Pons (tissue), 1 donor: ENCODE measurements around the gene UTS2B.

Source experiments
- DNase-seq: peaks from one replicate; pipeline ENCODE4 v3.0.0-alpha.2; 2016; ENCODE audit warnings: low spot score

The UTS2B gene

DNA sequence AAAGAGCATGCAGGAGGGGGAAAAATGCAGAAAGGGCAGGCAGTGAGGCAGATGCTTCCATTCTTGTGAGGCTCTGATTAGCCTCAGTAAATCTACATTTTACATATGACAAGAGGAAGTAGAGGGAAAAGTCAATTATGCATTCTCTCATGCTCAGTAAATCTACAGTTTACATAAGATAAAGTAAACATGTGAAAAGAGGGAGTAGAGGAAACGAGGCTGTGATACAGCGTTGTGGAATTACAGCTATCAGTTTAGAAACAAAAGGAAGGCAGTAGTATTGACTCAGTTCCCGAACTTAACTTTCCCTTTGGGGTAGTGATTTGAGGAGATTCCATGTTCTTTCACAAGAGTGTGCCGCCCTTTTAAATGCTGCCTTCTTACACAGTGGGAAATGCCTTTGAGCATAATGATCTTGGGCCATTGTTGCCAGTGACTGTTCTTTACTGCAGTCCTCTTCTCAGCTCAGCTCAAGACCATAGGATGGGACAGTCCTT, 92.0 kb downstream of the UTS2B start:
- no peak for DNase-seq

DNA sequence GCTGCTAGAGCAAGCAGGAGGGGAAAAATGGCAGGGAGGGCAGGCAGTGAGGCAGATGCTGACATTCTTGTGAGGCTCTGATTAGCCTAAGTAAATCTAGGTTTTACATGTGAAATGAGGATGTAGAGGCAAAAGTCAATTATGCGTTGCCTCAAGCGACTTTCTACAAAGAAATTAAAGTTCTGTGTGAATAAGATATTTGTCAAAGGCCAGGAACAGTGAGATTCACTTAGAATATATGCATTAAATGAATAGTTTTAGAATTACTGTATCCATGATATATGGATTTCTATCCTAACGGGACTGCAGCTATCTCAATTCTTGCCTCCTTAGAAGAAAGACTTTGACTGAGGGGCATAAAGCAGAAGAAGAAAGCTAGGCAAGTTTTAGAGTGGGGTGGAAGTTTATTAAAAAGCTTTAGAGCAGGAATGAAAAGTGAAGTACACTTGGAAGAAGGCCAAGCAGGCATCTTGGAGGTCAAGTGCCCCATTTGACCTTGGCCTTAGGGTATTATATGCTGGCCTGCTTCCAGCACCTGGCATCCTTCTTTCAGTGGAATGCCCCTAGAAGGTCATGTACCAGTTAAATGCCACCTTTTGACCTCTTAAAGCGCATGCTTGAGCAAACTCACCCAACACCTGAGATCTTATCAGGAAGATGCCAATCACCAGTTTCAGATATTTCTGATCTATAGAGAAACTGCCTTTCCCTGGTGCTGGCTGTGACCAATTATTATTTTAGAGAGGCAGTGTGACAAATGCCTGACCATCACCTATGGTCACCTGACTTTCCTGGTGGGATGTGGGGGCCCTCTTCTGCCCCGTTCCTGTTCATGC, 93.1 kb downstream of the UTS2B start:
- no peak for DNase-seq

DNA sequence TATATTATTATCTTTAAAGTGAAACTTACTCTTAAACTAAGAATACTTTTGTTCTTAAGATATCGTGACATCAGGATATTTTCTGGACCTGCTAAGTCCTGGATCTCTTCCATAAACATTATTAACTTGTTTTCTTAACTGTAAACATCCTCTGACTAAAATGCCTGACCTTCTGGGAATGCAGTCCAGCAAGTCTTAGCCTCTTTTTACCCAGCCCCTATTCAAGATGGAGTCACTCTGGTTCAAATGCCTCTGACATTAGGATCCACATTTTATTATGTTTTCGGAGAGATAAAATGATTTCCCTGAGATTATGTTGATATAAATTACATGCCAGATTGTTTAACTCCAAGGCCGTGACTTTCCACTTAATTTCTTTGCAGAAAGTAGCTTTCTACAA, 93.7 kb downstream of the UTS2B start:
- no peak for DNase-seq

DNA sequence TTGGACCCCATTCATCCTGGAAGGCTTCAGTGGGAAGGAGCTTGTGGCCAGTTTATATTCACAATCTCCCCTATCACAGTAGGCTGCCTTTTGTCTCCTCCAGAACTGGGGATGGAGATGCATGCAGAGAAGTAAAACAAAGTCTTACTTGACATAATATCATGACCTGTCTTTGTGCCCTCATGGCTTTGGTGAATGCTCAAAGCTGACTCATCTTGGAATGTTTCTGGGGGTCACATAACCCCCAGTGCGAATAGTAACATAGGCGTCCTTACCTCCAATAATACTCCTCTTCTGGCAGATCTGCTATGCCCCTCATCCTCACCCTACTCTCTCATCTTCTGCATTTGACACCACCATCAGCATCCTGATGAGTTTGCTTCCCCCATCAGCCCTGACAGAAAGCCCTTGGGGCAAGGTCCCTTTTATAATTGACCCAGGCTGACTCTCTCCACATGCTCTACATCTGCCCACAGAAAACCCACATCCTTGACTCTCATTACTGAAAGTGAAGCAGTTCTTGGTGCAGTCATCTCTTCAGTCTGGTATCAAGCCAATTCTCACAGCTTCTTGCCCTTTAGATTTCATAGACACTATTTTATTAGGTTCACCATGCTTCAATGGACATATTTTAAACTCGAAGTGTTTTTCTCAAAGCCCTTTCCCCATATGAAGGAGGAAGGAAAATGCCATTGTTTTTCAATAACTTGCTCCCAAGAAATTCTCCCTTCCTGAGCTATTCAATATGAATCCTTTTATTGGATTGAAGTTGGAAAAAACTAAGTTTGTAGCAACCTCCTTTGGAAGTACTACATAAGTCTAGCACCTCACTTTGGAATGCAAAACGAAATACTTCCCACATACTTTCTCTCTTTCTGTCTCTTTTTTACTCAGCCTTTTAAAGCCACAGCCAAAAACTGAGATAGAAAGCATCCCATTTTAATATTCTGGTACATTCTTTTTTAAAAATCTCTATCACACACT, 94.7 kb downstream of the UTS2B start:
- DNase-seq = no peak

DNA sequence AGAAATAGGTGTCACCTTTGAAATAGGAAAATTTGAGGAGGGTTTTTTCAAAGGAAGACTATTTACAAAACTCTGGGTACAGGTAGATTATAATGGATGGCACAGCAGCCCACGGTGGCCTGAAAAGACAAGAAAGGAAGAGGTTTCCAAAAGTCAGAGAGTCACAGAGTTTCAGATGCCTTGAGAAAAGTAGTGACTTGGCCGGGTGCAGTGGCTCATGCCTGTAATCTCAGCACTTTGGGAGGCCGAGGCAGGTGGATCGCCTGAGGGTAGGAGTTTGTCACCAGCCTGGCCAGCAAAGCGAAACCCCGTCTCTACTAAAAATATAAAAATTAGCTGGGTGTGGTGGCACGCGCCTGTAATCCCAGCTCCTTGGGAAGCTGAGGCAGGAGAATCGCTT, 96.1 kb downstream of the UTS2B start:
- no peak for DNase-seq

DNA sequence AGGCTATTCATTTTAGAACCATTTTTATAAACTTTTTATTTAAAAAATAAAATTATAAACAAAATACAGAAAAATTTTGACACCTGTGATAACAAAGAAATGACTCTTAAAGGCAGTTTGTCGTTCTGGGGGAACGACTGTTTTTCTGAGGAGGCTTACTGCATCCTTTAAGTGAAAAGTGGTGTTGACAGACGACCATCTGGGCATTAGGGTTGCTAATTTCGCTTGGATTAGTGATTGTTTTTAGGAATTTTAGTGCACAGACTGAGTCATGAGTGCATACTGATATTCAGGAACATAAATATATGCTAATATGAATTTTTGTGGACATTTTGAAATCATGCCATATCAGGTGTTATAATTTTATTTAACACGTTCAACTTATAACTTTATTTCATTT, 102.8 kb downstream of the UTS2B start:
- no peak for DNase-seq

DNA sequence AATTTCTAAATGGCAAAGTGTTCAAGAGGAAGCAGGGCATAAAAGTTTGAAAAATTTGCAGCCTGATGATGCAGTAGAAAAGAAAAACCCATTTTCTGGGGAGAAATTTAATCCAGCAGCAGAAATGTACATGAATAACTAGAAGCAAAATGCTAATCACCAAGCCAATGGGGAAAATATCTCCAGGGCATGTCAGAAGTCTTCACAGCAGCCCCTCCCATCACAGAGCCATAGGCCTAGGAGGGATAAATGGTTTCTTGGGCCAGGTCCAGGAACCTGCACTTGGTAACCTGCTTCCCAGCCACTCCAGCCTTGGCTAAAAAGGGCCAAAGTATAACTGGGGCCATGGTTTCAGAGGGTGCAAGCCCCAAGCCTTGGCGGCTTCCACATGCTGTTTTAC, 108.7 kb downstream of the UTS2B start:
- no peak for DNase-seq

DNA sequence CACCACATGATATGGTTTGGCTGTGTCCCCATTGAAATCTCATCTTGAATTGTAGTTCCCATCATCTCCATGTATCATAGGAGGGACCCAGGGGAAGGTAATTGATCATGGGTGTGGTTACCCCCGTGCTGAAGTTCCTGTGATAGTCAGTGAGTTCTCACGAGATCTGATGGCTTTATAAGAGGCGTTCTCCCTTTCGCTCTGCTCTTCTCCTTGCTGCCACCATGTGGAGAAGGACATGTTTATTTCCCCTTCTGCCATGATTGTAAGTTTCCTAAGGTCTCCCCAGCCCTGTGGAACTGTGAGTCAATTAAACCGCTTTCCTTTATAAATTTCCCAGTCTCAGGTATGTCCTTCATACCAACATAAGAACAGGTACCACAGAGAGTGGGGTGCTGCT, 109.4 kb downstream of the UTS2B start:
- DNase-seq = no peak

DNA sequence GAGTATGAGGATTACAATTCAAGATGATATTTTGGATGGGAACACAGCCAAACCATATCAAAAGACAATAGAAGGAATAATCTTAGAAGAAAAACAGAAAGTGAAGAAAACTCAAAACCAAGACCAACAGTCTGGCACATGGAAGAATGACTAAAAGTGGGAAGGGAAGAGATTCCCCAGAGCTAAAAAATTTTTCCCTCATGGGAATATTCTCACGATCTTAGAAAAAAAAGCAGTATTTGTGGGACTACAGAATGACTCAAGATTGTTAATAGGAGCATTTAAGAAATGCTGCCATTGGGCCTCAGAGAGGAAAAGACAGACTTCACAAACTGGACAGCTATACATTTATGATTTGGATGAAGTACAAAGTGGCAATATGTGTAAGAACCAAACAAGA, 113.0 kb downstream of the UTS2B start:
- no peak for DNase-seq
